ENCODE measurements around the gene ZNF611. TPM values are rescaled to one million over a fixed set of nuclear protein-coding genes. Genes with fewer than 3 reads are reported as not detected.
"Not testable (repeated sequence)": the region's sequence is repeated elsewhere in the genome, so short reads cannot be mapped to it uniquely, and the experiment has no call there.

ZNF611 gene
- total RNA-seq, 1 donor from 2014 or later = 6.1 TPM

DNA sequence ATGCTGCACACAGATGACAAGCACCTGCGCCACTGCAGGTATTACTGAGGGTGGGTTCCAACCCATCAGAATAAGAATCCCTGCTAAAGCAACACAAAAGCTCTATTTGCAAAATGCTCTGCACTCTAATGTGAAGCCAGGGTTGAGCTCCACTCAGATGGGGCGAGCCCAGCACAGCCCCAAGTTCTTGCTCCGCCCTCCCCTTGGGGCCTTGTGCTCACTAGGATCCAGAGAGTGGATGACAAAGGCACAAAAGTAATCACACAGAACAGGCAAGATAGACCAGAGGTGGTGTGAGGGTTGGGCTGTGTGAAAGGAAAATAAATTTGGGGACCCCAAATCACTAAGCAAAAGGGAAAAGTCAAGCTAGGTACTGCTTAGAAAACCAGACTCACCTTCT, 8.2 kb upstream of the ZNF611 start:
- Histone ChIP-seq H3K9me3 (no peaks in the 10 kb centered on the region), H3K4me3 (no peak overlapping the region), H3K27me3 (no peaks in the 10 kb centered on the region), H3K36me3 (no peaks in the 10 kb centered on the region), H3K27ac (no peak overlapping the region), H3K4me1 (no peaks in the 10 kb centered on the region)
- TF ChIP-seq, protein P1, sequence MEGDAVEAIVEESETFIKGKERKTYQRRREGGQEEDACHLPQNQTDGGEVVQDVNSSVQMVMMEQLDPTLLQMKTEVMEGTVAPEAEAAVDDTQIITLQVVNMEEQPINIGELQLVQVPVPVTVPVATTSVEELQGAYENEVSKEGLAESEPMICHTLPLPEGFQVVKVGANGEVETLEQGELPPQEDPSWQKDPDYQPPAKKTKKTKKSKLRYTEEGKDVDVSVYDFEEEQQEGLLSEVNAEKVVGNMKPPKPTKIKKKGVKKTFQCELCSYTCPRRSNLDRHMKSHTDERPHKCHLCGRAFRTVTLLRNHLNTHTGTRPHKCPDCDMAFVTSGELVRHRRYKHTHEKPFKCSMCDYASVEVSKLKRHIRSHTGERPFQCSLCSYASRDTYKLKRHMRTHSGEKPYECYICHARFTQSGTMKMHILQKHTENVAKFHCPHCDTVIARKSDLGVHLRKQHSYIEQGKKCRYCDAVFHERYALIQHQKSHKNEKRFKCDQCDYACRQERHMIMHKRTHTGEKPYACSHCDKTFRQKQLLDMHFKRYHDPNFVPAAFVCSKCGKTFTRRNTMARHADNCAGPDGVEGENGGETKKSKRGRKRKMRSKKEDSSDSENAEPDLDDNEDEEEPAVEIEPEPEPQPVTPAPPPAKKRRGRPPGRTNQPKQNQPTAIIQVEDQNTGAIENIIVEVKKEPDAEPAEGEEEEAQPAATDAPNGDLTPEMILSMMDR (IDR thresholded peaks at IDR 0.05) = no peak
- no peak for TF ChIP-seq POLR2AphosphoS5 (IDR thresholded peaks at IDR 0.05; ENCODE audit: insufficient read depth in 1 of 2, low read depth in 1 of 2)
- no peak for TF ChIP-seq POLR2A (IDR thresholded peaks at IDR 0.05)
- DNase-seq (ENCODE audit: extremely low spot score in 2 of 2) = no peak
- intact Hi-C loops (cut with DNase I) = no loop called here

DNA sequence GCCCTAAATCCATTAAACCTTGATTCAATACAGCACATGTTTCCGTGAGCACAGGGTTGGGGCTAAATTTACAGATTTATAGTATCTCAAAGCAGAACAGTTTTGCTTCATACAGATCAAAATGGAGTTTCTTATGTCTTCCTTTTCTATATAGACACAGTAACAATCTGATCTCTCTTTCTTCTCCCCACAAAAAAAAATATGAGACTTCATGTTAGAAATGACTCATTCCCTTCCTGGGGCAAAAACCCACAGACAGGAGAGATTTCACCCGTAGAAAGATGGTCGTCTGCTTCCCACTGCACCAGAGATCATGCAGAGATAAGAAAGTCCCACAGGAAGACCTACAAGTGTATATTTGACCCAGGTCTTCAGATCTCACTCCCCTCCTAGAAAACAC, 7.7 kb upstream of the ZNF611 start:
- intact Hi-C loops (cut with DNase I) = no loop called here

DNA sequence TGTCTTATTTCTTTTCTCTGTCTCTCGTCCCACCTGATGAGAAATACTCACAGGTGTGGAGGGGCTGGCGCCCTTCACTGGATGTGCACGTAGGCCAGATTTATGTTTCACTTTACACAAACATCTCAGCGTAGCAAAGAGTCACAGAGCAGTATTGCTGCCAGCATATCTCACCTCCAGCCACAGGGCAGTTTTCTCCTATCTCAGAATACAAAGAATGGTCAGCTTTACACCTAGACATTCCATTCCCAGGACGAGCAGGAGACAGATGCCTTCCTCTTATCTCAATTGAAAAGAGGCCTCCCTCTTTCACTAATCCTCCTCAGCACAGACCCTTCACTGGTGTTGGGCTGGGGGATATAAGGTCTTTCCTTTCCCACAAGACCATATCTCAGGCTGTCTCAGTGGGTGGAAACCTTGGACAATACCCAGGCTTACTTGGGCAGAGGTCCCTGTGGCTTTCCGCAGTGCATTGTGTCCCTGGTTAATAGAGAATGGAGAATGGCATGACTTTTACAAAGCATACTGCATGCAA, 7.2 kb upstream of the ZNF611 start:
- intact Hi-C loops (cut with DNase I) = no loop called here
- H3K27me3 ChIP-seq = no peaks in the 10 kb centered on the region
- H3K4me1 ChIP-seq = no peaks in the 10 kb centered on the region
- no peak for TF ChIP-seq POLR2A (IDR thresholded peaks at IDR 0.05)
- TF ChIP-seq POLR2AphosphoS5 (IDR thresholded peaks at IDR 0.05; ENCODE audit: insufficient read depth in 1 of 2, low read depth in 1 of 2) = no peak
- no peaks in the 10 kb centered on the region for H3K9me3 ChIP-seq
- H3K4me3 ChIP-seq = no peak overlapping the region
- no peak overlapping the region for H3K27ac ChIP-seq
- H3K36me3 ChIP-seq = no peaks in the 10 kb centered on the region
- DNase-seq (ENCODE audit: extremely low spot score in 2 of 2) = no peak

More for the DNA sequence above, 7.7 kb upstream of the ZNF611 start:
- TF ChIP-seq, protein P1 (IDR thresholded peaks at IDR 0.05) = no peak
- no peak for TF ChIP-seq POLR2A (IDR thresholded peaks at IDR 0.05)
- no peak for TF ChIP-seq POLR2AphosphoS5 (IDR thresholded peaks at IDR 0.05; ENCODE audit: insufficient read depth in 1 of 2, low read depth in 1 of 2)
- Histone ChIP-seq H3K9me3 (no peaks in the 10 kb centered on the region), H3K36me3 (no peaks in the 10 kb centered on the region), H3K4me1 (no peaks in the 10 kb centered on the region), H3K27ac (no peak overlapping the region), H3K27me3 (no peaks in the 10 kb centered on the region), H3K4me3 (no peak overlapping the region)
- DNase-seq (ENCODE audit: extremely low spot score in 2 of 2) = no peak

DNA sequence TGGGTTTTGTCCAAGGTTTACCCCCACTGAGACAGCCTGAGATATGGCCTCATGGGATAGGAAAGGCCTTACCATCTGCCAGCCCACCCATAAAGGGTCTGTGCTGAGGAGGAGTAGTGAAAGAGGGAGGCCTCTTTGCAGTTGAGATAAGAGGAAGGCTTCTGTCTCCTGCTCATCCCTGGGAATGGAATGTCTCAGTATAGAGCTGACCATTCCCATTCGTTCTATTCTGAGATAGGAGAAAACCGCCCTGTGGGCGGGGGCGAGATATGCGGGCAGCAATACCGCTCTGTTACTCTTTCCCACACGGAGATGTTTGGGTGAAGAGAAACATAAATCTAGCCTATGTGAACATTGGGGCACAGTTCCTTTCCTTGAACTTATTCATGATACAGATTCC, 6.5 kb upstream of the ZNF611 start:
- H3K4me3 ChIP-seq; intact Hi-C loops (cut with DNase I); H3K27ac ChIP-seq: not testable (repeated sequence)

DNA sequence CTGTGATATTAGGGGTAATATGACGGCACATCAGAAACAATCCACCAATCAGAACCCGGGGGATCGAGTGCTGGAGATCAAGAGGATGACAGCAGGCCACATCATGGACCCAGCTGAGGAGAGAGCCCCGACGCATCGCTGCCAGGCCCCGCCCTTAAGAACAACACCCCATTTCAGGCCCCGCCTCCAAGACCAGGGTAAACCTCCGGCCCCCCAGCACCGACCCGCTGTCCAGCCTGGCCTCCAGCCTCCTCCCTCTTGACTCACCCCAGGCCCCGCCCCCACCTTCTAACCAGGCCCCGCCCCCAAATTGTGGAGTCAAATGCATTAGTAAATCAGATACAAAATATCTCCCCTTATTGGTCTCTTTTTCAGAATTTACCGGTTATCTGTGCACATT, 4.7 kb upstream of the ZNF611 start:
- H3K27me3 ChIP-seq = no peaks in the 10 kb centered on the region
- TF ChIP-seq POLR2A (IDR thresholded peaks at IDR 0.05) = no peak
- TF ChIP-seq, protein P1 (IDR thresholded peaks at IDR 0.05) = no peak
- no peak overlapping the region for H3K27ac ChIP-seq
- peaks cover 8% of the 10 kb centered on the region for H3K4me1 ChIP-seq
- DNase-seq (ENCODE audit: extremely low spot score in 2 of 2) = no peak
- no peaks in the 10 kb centered on the region for H3K36me3 ChIP-seq
- H3K4me3 ChIP-seq = no peak overlapping the region
- H3K9me3 ChIP-seq = no peaks in the 10 kb centered on the region
- intact Hi-C loops (cut with DNase I) = no loop called here

More for the DNA sequence above, 6.5 kb upstream of the ZNF611 start:
- not testable (repeated sequence) for H3K9me3 ChIP-seq; DNase-seq (ENCODE audit: extremely low spot score in 2 of 2); H3K4me1 ChIP-seq; H3K36me3 ChIP-seq; H3K27me3 ChIP-seq

DNA sequence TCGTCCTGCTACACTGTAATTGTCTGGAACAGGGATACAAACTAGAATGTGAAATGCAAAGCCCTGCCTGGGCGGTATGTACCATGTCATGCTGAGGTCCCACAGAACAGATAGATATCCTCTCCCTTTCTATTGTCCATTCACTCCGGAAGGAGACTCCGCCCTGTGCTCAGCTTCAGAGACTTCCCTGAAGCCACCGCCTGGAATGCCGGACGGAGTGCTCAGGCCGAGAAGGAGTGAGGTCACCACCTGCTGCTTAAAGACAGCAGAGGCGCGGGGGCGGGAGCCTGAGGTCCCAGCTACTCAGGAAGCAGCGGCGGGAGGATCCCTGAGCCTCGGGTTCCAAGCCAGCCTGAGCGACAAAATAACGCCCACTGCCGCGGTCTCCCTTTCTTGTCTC, 890 bp upstream of the ZNF611 start:
- H3K36me3 ChIP-seq = no peaks in the 10 kb centered on the region
- peak in 1 of 2 donors; percentile 88 for DNase-seq (ENCODE audit: extremely low spot score in 2 of 2)
- no peak for TF ChIP-seq POLR2A (IDR thresholded peaks at IDR 0.05)
- TF ChIP-seq, protein P1 (IDR thresholded peaks at IDR 0.05) = no peak
- peak in 1 of 2 donors; percentile 35 for TF ChIP-seq POLR2AphosphoS5 (IDR thresholded peaks at IDR 0.05; ENCODE audit: insufficient read depth in 1 of 2, low read depth in 1 of 2)
- intact Hi-C loops (cut with DNase I) = no loop called here
- no peaks in the 10 kb centered on the region for H3K9me3 ChIP-seq
- peak overlapping the region; percentile 82 for H3K27ac ChIP-seq
- H3K4me1 ChIP-seq = peaks cover 23% of the 10 kb centered on the region
- no peaks in the 10 kb centered on the region for H3K27me3 ChIP-seq
- peak overlapping the region; percentile 59 to 82 for H3K4me3 ChIP-seq
